ENCODE results near the gene PROSER1. TPM values are rescaled to one million over a fixed set of nuclear protein-coding genes. Genes with fewer than 3 reads are reported as not detected.
A peak's percentile ranks its signal among the peaks of the same experiment; 100 is the strongest.

PROSER1 gene
- total RNA-seq, 1 experiment from 2014 or later: 94.6 TPM

DNA sequence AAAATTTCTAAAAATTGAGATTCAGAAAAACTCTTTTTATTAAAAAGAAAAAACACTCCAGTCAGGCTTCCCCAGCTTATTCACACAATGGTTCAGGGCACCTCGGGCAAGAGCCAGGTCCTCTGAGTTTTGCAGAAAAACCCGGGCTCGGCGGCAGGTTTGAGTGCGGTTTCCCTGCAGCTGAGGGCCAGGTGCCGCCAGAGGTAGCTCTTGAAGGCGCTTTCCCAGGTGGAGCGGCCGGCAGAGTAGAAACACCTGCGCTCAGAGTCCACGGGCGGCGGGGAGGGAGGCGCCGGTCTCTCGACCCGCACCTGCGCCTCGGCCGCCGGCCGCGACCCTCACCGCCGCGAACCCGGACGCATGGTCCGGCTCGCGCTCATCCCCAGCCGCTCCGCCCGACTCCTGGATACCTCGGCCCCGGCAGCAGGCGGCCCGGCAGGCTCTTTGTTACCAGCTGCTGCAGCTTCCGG lies 444 bp downstream of the PROSER1 start:
- ATAC-seq (no peak; the same call in 1 of the 2 replicates), DNase-seq (ENCODE audit: low spot score) (no peak)
- TF ChIP-seq, protein P1, sequence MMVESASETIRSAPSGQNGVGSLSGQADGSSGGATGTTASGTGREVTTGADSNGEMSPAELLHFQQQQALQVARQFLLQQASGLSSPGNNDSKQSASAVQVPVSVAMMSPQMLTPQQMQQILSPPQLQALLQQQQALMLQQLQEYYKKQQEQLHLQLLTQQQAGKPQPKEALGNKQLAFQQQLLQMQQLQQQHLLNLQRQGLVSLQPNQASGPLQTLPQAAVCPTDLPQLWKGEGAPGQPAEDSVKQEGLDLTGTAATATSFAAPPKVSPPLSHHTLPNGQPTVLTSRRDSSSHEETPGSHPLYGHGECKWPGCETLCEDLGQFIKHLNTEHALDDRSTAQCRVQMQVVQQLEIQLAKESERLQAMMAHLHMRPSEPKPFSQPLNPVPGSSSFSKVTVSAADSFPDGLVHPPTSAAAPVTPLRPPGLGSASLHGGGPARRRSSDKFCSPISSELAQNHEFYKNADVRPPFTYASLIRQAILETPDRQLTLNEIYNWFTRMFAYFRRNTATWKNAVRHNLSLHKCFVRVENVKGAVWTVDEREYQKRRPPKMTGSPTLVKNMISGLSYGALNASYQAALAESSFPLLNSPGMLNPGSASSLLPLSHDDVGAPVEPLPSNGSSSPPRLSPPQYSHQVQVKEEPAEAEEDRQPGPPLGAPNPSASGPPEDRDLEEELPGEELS (CRISPR knock-in tag; IDR thresholded peaks at IDR 0.05): no peak
- TF ChIP-seq TCF7 (CRISPR knock-in tag; IDR thresholded peaks at IDR 0.05; ENCODE audit: low read depth) (0 out of 2 replicates have a peak, but pooled peaks have one; percentile 60), ETV6 (CRISPR knock-in tag; IDR thresholded peaks at IDR 0.05) (peak; percentile 14; the same call in 1 of the 2 replicates), KAT7 (CRISPR knock-in tag; IDR thresholded peaks at IDR 0.05; ENCODE audit: borderline replicate concordance) (0 out of 2 replicates have a peak, but pooled peaks have one; percentile 28), HMGA2 (CRISPR knock-in tag; IDR thresholded peaks at IDR 0.05) (no peak), FOXP1 (CRISPR knock-in tag; IDR thresholded peaks at IDR 0.05; ENCODE audit: borderline replicate concordance) (peak; percentile 73; the same call in 1 of the 2 replicates)
- TF ChIP-seq, protein P2, sequence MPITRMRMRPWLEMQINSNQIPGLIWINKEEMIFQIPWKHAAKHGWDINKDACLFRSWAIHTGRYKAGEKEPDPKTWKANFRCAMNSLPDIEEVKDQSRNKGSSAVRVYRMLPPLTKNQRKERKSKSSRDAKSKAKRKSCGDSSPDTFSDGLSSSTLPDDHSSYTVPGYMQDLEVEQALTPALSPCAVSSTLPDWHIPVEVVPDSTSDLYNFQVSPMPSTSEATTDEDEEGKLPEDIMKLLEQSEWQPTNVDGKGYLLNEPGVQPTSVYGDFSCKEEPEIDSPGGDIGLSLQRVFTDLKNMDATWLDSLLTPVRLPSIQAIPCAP (CRISPR knock-in tag; IDR thresholded peaks at IDR 0.05): peak; percentile 68; the same call in 1 of the 2 replicates
- TF ChIP-seq, protein P3, sequence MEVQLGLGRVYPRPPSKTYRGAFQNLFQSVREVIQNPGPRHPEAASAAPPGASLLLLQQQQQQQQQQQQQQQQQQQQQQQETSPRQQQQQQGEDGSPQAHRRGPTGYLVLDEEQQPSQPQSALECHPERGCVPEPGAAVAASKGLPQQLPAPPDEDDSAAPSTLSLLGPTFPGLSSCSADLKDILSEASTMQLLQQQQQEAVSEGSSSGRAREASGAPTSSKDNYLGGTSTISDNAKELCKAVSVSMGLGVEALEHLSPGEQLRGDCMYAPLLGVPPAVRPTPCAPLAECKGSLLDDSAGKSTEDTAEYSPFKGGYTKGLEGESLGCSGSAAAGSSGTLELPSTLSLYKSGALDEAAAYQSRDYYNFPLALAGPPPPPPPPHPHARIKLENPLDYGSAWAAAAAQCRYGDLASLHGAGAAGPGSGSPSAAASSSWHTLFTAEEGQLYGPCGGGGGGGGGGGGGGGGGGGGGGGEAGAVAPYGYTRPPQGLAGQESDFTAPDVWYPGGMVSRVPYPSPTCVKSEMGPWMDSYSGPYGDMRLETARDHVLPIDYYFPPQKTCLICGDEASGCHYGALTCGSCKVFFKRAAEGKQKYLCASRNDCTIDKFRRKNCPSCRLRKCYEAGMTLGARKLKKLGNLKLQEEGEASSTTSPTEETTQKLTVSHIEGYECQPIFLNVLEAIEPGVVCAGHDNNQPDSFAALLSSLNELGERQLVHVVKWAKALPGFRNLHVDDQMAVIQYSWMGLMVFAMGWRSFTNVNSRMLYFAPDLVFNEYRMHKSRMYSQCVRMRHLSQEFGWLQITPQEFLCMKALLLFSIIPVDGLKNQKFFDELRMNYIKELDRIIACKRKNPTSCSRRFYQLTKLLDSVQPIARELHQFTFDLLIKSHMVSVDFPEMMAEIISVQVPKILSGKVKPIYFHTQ (CRISPR knock-in tag; IDR thresholded peaks at IDR 0.05): no peak
- Mint-ChIP-seq H3K9me3 (no peaks in the 10 kb centered on the region), H3K4me1 (peaks cover 34% of the 10 kb centered on the region), H3K27ac (peak overlapping the region; percentile 70; the same call in 1 of the 2 replicates), H3K4me3 (peak overlapping the region; percentile 92), H3K36me3 (peaks cover 5% of the 10 kb centered on the region; the same call in 1 of the 2 replicates), H3K27me3 (ENCODE audit: low read depth) (no peaks in the 10 kb centered on the region)
- ChIA-PET CTCF (interaction anchor here (0.9 to 1.5 kb wide), 3 partner anchors 10 to 25 kb away, joined by 3 to 6 read pairs (median 6); no protein-coding TSS in a partner anchor), POLR2A (interaction anchor here (1.0 to 1.8 kb wide), 4 partner anchors 9 to 13 kb away, joined by 3 to 10 read pairs (median 5); no protein-coding TSS in a partner anchor)

DNA sequence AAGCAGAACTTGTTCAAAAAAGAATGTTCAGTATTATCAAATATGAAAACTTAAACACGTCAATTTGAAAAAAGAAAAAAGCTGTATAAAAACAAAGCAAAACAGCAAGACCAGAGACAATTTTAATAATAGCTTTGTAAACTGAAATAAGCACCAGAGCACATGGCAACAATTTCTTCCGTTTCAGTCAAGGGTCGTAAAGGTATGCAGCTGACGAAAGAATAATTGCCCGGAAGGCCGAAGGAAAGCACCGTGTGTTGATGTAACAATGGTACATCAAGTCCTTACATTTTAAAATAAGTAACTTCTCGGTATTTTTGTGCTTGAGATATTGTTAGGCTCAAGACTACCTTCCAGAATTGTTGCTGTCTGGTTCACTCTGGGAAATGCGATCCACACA lies 1.7 kb downstream of the PROSER1 start:
- POLR2A ChIA-PET: interaction anchor here (0.7 to 1.8 kb wide), 2 partner anchors 12 to 1753 kb away, joined by 3 to 10 read pairs; no protein-coding TSS in a partner anchor
- Mint-ChIP-seq H3K4me1 (peaks cover 37% of the 10 kb centered on the region), H3K4me3 (peak overlapping the region; percentile 92), H3K36me3 (peaks cover 5% of the 10 kb centered on the region), H3K27me3 (ENCODE audit: low read depth) (no peaks in the 10 kb centered on the region), H3K27ac (peak overlapping the region; percentile 70; the same call in 1 of the 2 replicates), H3K9me3 (no peaks in the 10 kb centered on the region)
- CTCF ChIA-PET: interaction anchor here (1.0 kb wide), 1 partner anchor 10 kb away, joined by 3 read pairs; no protein-coding TSS in a partner anchor
- no peak for ATAC-seq
- no peak for DNase-seq (ENCODE audit: low spot score)
- no peak for TF ChIP-seq EMX1 (CRISPR knock-in tag; IDR thresholded peaks at IDR 0.05)
- TF ChIP-seq ZNF232 (CRISPR knock-in tag; IDR thresholded peaks at IDR 0.05): no peak
- no peak for TF ChIP-seq RELA (CRISPR knock-in tag; IDR thresholded peaks at IDR 0.05; ENCODE audit: borderline replicate concordance)
- TF ChIP-seq, protein P4, sequence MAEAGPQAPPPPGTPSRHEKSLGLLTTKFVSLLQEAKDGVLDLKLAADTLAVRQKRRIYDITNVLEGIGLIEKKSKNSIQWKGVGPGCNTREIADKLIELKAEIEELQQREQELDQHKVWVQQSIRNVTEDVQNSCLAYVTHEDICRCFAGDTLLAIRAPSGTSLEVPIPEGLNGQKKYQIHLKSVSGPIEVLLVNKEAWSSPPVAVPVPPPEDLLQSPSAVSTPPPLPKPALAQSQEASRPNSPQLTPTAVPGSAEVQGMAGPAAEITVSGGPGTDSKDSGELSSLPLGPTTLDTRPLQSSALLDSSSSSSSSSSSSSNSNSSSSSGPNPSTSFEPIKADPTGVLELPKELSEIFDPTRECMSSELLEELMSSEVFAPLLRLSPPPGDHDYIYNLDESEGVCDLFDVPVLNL (CRISPR knock-in tag; IDR thresholded peaks at IDR 0.05; ENCODE audit: borderline replicate concordance, low read depth): no peak
- peak; percentile 57; the same call in 1 of the 2 replicates for TF ChIP-seq GABPB1 (CRISPR knock-in tag; IDR thresholded peaks at IDR 0.05)
- TF ChIP-seq, protein P5, sequence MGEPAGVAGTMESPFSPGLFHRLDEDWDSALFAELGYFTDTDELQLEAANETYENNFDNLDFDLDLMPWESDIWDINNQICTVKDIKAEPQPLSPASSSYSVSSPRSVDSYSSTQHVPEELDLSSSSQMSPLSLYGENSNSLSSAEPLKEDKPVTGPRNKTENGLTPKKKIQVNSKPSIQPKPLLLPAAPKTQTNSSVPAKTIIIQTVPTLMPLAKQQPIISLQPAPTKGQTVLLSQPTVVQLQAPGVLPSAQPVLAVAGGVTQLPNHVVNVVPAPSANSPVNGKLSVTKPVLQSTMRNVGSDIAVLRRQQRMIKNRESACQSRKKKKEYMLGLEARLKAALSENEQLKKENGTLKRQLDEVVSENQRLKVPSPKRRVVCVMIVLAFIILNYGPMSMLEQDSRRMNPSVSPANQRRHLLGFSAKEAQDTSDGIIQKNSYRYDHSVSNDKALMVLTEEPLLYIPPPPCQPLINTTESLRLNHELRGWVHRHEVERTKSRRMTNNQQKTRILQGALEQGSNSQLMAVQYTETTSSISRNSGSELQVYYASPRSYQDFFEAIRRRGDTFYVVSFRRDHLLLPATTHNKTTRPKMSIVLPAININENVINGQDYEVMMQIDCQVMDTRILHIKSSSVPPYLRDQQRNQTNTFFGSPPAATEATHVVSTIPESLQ (CRISPR knock-in tag; IDR thresholded peaks at IDR 0.05): no peak
- no peak for TF ChIP-seq NR3C1 (CRISPR knock-in tag; conservative IDR thresholded peaks at IDR 0.05; ENCODE audit: low read depth)
- TF ChIP-seq, protein P6, sequence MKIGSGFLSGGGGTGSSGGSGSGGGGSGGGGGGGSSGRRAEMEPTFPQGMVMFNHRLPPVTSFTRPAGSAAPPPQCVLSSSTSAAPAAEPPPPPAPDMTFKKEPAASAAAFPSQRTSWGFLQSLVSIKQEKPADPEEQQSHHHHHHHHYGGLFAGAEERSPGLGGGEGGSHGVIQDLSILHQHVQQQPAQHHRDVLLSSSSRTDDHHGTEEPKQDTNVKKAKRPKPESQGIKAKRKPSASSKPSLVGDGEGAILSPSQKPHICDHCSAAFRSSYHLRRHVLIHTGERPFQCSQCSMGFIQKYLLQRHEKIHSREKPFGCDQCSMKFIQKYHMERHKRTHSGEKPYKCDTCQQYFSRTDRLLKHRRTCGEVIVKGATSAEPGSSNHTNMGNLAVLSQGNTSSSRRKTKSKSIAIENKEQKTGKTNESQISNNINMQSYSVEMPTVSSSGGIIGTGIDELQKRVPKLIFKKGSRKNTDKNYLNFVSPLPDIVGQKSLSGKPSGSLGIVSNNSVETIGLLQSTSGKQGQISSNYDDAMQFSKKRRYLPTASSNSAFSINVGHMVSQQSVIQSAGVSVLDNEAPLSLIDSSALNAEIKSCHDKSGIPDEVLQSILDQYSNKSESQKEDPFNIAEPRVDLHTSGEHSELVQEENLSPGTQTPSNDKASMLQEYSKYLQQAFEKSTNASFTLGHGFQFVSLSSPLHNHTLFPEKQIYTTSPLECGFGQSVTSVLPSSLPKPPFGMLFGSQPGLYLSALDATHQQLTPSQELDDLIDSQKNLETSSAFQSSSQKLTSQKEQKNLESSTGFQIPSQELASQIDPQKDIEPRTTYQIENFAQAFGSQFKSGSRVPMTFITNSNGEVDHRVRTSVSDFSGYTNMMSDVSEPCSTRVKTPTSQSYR (CRISPR knock-in tag; IDR thresholded peaks at IDR 0.05): no peak
- no peak for TF ChIP-seq ETV6 (CRISPR knock-in tag; IDR thresholded peaks at IDR 0.05)
- TF ChIP-seq, protein P7, sequence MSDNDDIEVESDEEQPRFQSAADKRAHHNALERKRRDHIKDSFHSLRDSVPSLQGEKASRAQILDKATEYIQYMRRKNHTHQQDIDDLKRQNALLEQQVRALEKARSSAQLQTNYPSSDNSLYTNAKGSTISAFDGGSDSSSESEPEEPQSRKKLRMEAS (CRISPR knock-in tag; IDR thresholded peaks at IDR 0.05): peak; percentile 55; the same call in 1 of the 2 replicates
- TF ChIP-seq MXD4 (CRISPR knock-in tag; IDR thresholded peaks at IDR 0.05; ENCODE audit: borderline replicate concordance): no peak
- TF ChIP-seq, protein P8, sequence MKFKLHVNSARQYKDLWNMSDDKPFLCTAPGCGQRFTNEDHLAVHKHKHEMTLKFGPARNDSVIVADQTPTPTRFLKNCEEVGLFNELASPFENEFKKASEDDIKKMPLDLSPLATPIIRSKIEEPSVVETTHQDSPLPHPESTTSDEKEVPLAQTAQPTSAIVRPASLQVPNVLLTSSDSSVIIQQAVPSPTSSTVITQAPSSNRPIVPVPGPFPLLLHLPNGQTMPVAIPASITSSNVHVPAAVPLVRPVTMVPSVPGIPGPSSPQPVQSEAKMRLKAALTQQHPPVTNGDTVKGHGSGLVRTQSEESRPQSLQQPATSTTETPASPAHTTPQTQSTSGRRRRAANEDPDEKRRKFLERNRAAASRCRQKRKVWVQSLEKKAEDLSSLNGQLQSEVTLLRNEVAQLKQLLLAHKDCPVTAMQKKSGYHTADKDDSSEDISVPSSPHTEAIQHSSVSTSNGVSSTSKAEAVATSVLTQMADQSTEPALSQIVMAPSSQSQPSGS (CRISPR knock-in tag; IDR thresholded peaks at IDR 0.05; ENCODE audit: borderline replicate concordance, low read depth): no peak
